ENCODE measurements around the gene PLPPR4.

The PLPPR4 gene

GRCh38 chr1:99358770-99359169, 94.5 kb downstream of the PLPPR4 start:
- DNase-seq = no peak

Data from activated naive CD4-positive, alpha-beta T cell treated with anti-CD3 and anti-CD28 coated beads, Interleukin-2, amount 50 U/mL, for 16 hours (primary cell).